GM12878 (cell line): ENCODE results near the gene PRRT1.

ENCODE experiments used
- BACH1 ChIP-seq: fragments of 450-650 bp; IDR thresholded peaks from 2 replicates; pipeline ENCODE4 v1.6.1; 2017; ENCODE audit warnings: mild to moderate bottlenecking, borderline replicate concordance
- BCLAF1 ChIP-seq: fragments of 450-650 bp; IDR thresholded peaks from 2 replicates; pipeline ENCODE4 v1.6.1; 2017; ENCODE audit warnings: antibody characterized with exemption, mild to moderate bottlenecking, moderate library complexity
- CBX5 ChIP-seq: sonication (generic); IDR thresholded peaks from 2 replicates; pipeline ENCODE4 v1.6.1; 2016; ENCODE audit warnings: low read depth, moderate library complexity, mild to moderate bottlenecking, inconsistent platforms
- CTCF ChIP-seq, 3 experiments: IDR thresholded peaks in 2 of 3; conservative IDR thresholded peaks in 1 of 3; 2 replicates each; pipeline ENCODE4 v1.5.1; 2011; ENCODE audit warnings: low read depth in 3 of 3, low read length in 3 of 3, mild to moderate bottlenecking in 3 of 3, control low read depth in 2 of 3, moderate library complexity in 2 of 3, inconsistent platforms in 1 of 3, mixed read lengths in 1 of 3; ENCODE audit not compliant: control insufficient read depth in 2 of 3, insufficient read depth in 1 of 3; ENCODE audit errors: extremely low read depth in 1 of 3
- EZH2 ChIP-seq: IDR thresholded peaks from 2 replicates; pipeline ENCODE4 v1.6.1; 2012; ENCODE audit warnings: low read depth, mild to moderate bottlenecking, control low read depth, inconsistent platforms, low read length, borderline replicate concordance; ENCODE audit not compliant: control insufficient read depth
- KAT2A ChIP-seq: conservative IDR thresholded peaks from 2 replicates; pipeline ENCODE4 v1.6.1; 2011; ENCODE audit warnings: low read depth, low read length; ENCODE audit not compliant: control insufficient read depth
- MXI1 ChIP-seq: fragments of 150-350 bp; IDR thresholded peaks from 2 replicates; pipeline ENCODE4 v1.6.1; 2011; ENCODE audit warnings: low read depth, mild to moderate bottlenecking, inconsistent platforms, low read length, improper control_type of control experiment
- NBN ChIP-seq: fragments of 450-650 bp; IDR thresholded peaks from 2 replicates; pipeline ENCODE4 v1.6.1; 2016
- RUNX3 ChIP-seq: IDR thresholded peaks from 2 replicates; pipeline ENCODE4 v1.6.1; 2012; ENCODE audit warnings: low read length, inconsistent platforms
- SUZ12 ChIP-seq: fragments of 200-600 bp; sonication (generic); IDR thresholded peaks from one replicate; pipeline ENCODE4 v1.6.1; 2018; ENCODE audit warnings: antibody characterized with exemption, mild to moderate bottlenecking; ENCODE audit not compliant: unreplicated experiment
- ZNF207 ChIP-seq: fragments of 450-650 bp; IDR thresholded peaks from 2 replicates; pipeline ENCODE4 v1.6.1; 2014; ENCODE audit warnings: antibody characterized with exemption, mild to moderate bottlenecking, borderline replicate concordance
- ZNF24 ChIP-seq: fragments of 450-650 bp; IDR thresholded peaks from 2 replicates; pipeline ENCODE4 v1.6.1; 2017; ENCODE audit warnings: antibody characterized with exemption, mild to moderate bottlenecking
- ZNF592 ChIP-seq: fragments of 450-650 bp; IDR thresholded peaks from 2 replicates; pipeline ENCODE4 v1.6.1; 2017; ENCODE audit warnings: mild to moderate bottlenecking, moderate library complexity

GRCh38 chr6:32176476-32177182 is 24.9 kb upstream of the PRRT1 start:
- TF ChIP-seq BACH1 (no peak), CTCF (IDR thresholded peaks at IDR 0.05 in 2 of 3, conservative IDR thresholded peaks at IDR 0.05 in 1 of 3; ENCODE audit: control insufficient read depth in 2 of 3, extremely low read depth in 1 of 3, insufficient read depth in 1 of 3, low read depth in 3 of 3, low read length in 3 of 3) (no peak), NBN (no peak), EZH2 (no peak), ZNF207 (no peak), ZNF24 (no peak), RUNX3 (no peak), SUZ12 (no peak), BCLAF1 (no peak), KAT2A (no peak), MXI1 (no peak), CBX5 (no peak), ZNF592 (no peak)
